WERI-Rb-1 (cell line): ENCODE results near the gene LAMA4.

ENCODE experiments used
- DNase-seq: peaks from one replicate; pipeline ENCODE4 v3.0.0-alpha.2; 2020
- H3K27ac ChIP-seq: fragments of 250-450 bp; sonication (Bioruptor Pico); 2 replicates; pipeline ENCODE4 v1.5.1; 2020; ENCODE audit warnings: mild to moderate bottlenecking, moderate library complexity
- H3K27me3 ChIP-seq: fragments of 250-450 bp; sonication (Bioruptor Pico); 2 replicates; pipeline ENCODE4 v1.5.1; 2021; ENCODE audit warnings: mild to moderate bottlenecking, low read depth, moderate library complexity; ENCODE audit not compliant: insufficient read depth, severe bottlenecking
- H3K36me3 ChIP-seq: fragments of 250-450 bp; sonication (Bioruptor Pico); 2 replicates; pipeline ENCODE4 v1.5.1; 2020; ENCODE audit warnings: mild to moderate bottlenecking, moderate library complexity
- H3K4me3 ChIP-seq: 2 replicates; pipeline ENCODE4 v1.5.1; 2011; ENCODE audit warnings: low read depth, mild to moderate bottlenecking, control low read depth, low read length
- H3K9me3 ChIP-seq: fragments of 250-450 bp; sonication (Bioruptor Pico); 2 replicates; pipeline ENCODE4 v1.5.1; 2021; ENCODE audit warnings: mild to moderate bottlenecking, moderate library complexity; ENCODE audit not compliant: severe bottlenecking
- TF ChIP-seq, protein P1 (sequence below): IDR thresholded peaks from 2 replicates; pipeline ENCODE4 v1.5.1; 2011; ENCODE audit warnings: low read depth, mild to moderate bottlenecking, control low read depth, inconsistent platforms, low read length

The LAMA4 gene

DNA sequence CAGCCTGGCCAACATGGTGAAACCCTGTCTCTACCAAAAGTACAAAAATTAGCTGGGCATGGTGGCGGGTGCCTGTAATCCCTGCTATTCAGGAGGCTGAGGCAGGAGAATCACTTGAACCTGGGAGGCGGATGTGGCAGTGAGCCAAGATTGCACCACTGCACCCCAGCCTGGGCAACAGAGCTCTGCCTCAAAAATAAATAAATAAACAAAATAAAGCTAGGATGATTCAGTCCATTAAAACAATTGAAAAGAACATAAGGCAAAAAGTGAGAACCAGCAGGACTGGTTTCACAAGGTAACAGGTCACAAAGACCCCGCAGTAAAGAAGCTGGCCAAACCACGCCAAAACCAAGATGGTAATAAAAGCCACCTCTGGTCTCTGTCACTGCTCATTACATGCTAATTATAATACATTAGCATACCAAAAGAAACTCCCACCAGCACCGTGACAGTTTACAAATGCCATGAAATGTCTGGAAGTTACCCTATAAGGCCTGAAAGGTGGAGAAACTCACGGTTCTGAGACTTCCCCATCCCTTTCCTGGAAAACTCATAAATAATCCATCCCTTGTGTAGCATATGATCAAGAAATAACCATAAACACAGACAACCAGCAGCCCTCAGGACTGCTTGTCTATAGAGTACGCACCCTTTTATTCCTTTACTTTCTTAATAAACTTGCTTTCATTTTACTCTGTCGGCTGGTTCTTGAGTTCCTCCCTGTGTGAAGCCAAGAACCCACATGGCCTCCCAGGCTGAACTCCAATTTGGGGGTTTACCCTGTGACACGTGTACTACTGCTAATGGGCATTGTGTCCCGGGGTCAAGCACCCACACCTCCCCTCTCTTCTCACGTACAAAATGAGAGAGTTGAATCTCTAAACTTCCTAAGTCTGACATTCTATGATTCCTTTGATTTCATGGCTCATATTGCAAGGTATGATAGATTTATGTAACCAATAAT lies 10.2 kb downstream of the LAMA4 start:
- Histone ChIP-seq H3K36me3 (no peaks in the 10 kb centered on the region), H3K4me3 (no peak overlapping the region), H3K9me3 (no peaks in the 10 kb centered on the region), H3K27me3 (peaks cover 9% of the 10 kb centered on the region), H3K27ac (no peak overlapping the region)
- TF ChIP-seq, protein P1, sequence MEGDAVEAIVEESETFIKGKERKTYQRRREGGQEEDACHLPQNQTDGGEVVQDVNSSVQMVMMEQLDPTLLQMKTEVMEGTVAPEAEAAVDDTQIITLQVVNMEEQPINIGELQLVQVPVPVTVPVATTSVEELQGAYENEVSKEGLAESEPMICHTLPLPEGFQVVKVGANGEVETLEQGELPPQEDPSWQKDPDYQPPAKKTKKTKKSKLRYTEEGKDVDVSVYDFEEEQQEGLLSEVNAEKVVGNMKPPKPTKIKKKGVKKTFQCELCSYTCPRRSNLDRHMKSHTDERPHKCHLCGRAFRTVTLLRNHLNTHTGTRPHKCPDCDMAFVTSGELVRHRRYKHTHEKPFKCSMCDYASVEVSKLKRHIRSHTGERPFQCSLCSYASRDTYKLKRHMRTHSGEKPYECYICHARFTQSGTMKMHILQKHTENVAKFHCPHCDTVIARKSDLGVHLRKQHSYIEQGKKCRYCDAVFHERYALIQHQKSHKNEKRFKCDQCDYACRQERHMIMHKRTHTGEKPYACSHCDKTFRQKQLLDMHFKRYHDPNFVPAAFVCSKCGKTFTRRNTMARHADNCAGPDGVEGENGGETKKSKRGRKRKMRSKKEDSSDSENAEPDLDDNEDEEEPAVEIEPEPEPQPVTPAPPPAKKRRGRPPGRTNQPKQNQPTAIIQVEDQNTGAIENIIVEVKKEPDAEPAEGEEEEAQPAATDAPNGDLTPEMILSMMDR: no peak
- DNase-seq: no peak

DNA sequence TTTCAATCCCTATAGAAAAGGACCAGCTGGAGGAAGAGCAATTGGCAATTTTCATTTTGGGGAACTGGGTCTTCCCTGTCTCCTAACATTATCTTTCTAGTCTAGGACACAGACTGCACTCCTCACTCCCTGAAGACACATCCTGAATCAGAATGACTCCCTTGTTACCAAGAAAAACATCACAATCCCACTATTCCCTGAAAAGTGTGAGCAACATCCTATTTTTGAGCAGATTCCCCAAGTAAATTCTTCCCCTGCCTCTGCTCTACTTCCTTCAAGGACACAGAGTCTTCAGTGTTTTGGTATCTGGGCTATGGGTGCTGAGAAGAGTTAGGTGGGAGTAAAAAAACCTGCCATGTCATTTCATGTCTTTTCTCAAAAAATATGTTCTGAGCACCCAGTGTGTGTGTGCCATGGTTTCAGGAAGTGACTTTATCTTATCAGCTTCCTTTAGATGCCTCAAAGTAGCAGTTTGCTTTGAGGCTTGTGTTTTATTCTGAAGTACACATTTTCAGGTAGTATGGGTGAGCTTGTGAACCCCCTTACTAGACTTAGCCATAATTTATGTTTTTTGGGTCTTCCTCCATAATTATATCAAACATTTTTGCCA lies 12.4 kb downstream of the LAMA4 start:
- DNase-seq: no peak
- TF ChIP-seq, protein P1: no peak
- H3K27ac ChIP-seq: no peak overlapping the region

DNA sequence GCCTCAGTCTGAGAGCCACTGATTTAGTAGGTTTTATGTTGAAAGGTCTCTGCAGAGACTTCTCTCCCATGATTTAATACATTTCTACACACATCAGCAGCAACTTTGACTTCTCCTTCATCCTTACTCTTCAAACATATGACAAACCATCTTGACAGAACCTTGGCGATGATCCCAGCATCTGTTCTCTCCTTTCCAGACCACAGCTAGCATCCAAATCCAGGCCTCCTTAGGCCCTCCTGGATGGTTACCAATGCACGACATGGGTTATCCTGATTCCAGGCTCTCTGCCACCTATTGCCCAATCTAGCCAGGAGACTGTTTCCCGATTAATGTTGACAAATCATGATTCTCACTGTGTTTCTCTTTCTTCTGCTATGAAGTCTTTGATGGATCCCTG lies 16.8 kb downstream of the LAMA4 start:
- Histone ChIP-seq H3K4me3 (no peak overlapping the region), H3K9me3 (no peaks in the 10 kb centered on the region), H3K36me3 (no peaks in the 10 kb centered on the region), H3K27ac (no peak overlapping the region), H3K27me3 (peaks cover 10% of the 10 kb centered on the region)
- DNase-seq: no peak
- TF ChIP-seq, protein P1: no peak

More for the DNA sequence above, 12.4 kb downstream of the LAMA4 start:
- Histone ChIP-seq H3K9me3 (no peaks in the 10 kb centered on the region), H3K36me3 (no peaks in the 10 kb centered on the region), H3K4me3 (no peak overlapping the region), H3K27me3 (peaks cover 8% of the 10 kb centered on the region)

DNA sequence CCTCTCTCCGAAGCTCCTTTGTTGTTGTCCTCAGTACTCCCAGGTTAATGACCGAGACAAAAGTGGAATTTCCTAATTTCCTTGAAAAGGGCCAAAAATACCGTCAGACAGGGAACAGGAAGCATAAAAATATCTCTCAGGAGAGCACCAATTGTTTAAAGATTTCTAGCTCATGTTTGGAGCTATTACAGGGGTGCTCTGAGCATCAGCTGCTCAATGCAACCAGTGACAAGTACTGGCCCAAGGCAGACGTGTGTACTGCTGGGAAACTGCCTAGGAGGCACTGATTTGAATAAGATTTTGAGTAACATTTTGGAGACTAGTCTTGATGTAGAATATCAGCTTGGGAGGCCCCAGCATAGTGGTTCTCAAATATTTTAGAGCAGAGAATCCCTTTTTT lies 17.3 kb downstream of the LAMA4 start:
- DNase-seq: no peak
- no peak overlapping the region for H3K4me3 ChIP-seq
- H3K9me3 ChIP-seq: no peaks in the 10 kb centered on the region
- H3K27me3 ChIP-seq: peaks cover 10% of the 10 kb centered on the region
- H3K36me3 ChIP-seq: no peaks in the 10 kb centered on the region
- TF ChIP-seq, protein P1: no peak
- H3K27ac ChIP-seq: no peak overlapping the region

DNA sequence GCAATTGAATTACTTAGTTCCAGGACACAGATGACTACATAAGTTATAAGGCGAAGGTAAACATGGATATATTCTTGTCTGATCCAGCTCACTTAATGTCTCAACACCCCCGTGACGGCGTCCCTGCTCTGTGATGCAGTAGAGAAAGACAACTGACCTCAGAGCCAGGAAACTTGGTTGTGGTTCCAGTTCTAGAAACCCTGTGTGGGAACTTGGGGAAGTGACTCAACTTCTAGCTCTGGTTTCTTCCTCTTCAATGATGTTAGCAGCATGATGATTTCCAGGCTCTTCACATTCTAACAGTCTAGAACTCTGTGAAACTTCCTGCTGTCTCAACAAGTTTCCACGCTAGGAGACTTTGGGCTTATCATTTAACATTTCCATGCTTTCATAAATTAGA lies 18.4 kb downstream of the LAMA4 start:
- no peak overlapping the region for H3K27ac ChIP-seq
- H3K27me3 ChIP-seq: peaks cover 10% of the 10 kb centered on the region
- TF ChIP-seq, protein P1: no peak
- DNase-seq: no peak
- H3K36me3 ChIP-seq: no peaks in the 10 kb centered on the region
- H3K4me3 ChIP-seq: no peak overlapping the region
- no peaks in the 10 kb centered on the region for H3K9me3 ChIP-seq
